IMR-90 (cell line): ENCODE data around the gene CACNA1D. TPM values are rescaled to one million over a fixed set of nuclear protein-coding genes. Genes with fewer than 3 reads are reported as not detected.

Experiments used
- ATAC-seq: fragments of 200-7000 bp; cut with Tn5 transposase; 2 replicates; pipeline ENCODE4 v1.9.1; 2020; ENCODE audit warnings: low read depth, mild to moderate bottlenecking, moderate library complexity
- BruUV-seq: library from RNA; stranded (reverse); fragments of 400-500 nt; replicated peaks from 2 replicates; lab custom pipeline; 2021; lab: Mats Ljungman, UMichigan
- CTCF ChIA-PET: fragments of 300-600 bp; formaldehyde crosslinking; extraction: SDS; loops from one replicate; lab custom pipeline; 2021; ENCODE audit warnings: antibody characterized with exemption; lab: Yijun Ruan, JAX
- POLR2A ChIA-PET: fragments of 300-600 bp; sonication (Branson Sonifier 250); formaldehyde crosslinking; loops from one replicate; lab custom pipeline; 2022; ENCODE audit warnings: antibody characterized with exemption; ENCODE audit not compliant: unreplicated experiment; lab: Charles Lee
- DNase-seq: peaks from one replicate; pipeline ENCODE4 v3.0.0; 2013
- H2AFZ ChIP-seq: replicated peaks from 2 replicates; pipeline ENCODE3; 2013; ENCODE audit warnings: low read length, mild to moderate bottlenecking; ENCODE audit not compliant: poor library complexity
- H2AK5ac ChIP-seq: 2 replicates; pipeline ENCODE4 v1.6.1; 2013; ENCODE audit warnings: low read depth, low read length, inconsistent platforms
- H2AK9ac ChIP-seq: replicated peaks from 2 replicates; pipeline ENCODE3; 2013; ENCODE audit warnings: mild to moderate bottlenecking, low read depth, low read length, moderate library complexity; ENCODE audit not compliant: poor library complexity
- H2BK120ac ChIP-seq: 2 replicates; pipeline ENCODE4 v1.6.1; 2013; ENCODE audit warnings: low read depth, low read length, inconsistent platforms
- H2BK15ac ChIP-seq: 3 replicates; pipeline ENCODE4 v1.6.1; 2013; ENCODE audit warnings: low read depth, low read length, inconsistent platforms
- H2BK20ac ChIP-seq: 2 replicates; pipeline ENCODE4 v1.6.1; 2013; ENCODE audit warnings: low read depth, mild to moderate bottlenecking, inconsistent platforms, low read length, moderate library complexity
- H2BK5ac ChIP-seq: 2 replicates; pipeline ENCODE4 v1.6.1; 2013; ENCODE audit warnings: mild to moderate bottlenecking, low read depth, low read length, inconsistent platforms; ENCODE audit not compliant: poor library complexity, severe bottlenecking
- H3K14ac ChIP-seq: replicated peaks from 2 replicates; pipeline ENCODE4 v1.6.1; 2013; ENCODE audit warnings: low read depth, low read length, inconsistent platforms
- H3K18ac ChIP-seq: 2 replicates; pipeline ENCODE4 v1.6.1; 2013; ENCODE audit warnings: low read depth, low read length, control low read depth
- H3K23ac ChIP-seq: 2 replicates; pipeline ENCODE4 v1.6.1; 2013; ENCODE audit warnings: low read depth, low read length, inconsistent platforms
- H3K27ac ChIP-seq: 2 replicates; pipeline ENCODE4 v1.5.1; 2013; ENCODE audit warnings: mild to moderate bottlenecking, control low read depth, low read length; ENCODE audit not compliant: insufficient read depth
- H3K27me3 ChIP-seq: 2 replicates; pipeline ENCODE4 v1.6.1; 2013; ENCODE audit warnings: low read length; ENCODE audit not compliant: control insufficient read depth, insufficient read depth
- H3K36me3 ChIP-seq: 2 replicates; pipeline ENCODE4 v1.6.1; 2013; ENCODE audit warnings: low read length, mixed read lengths; ENCODE audit not compliant: control insufficient read depth, insufficient read depth
- H3K4ac ChIP-seq: 2 replicates; pipeline ENCODE4 v1.6.1; 2013; ENCODE audit warnings: low read depth, low read length, inconsistent platforms
- H3K4me1 ChIP-seq: 2 replicates; pipeline ENCODE4 v1.6.1; 2013; ENCODE audit warnings: low read length, mixed read lengths; ENCODE audit not compliant: control insufficient read depth, insufficient read depth
- H3K4me2 ChIP-seq: 2 replicates; pipeline ENCODE4 v1.6.1; 2013; ENCODE audit warnings: low read depth, mild to moderate bottlenecking, control low read depth, low read length, moderate library complexity
- H3K4me3 ChIP-seq: 2 replicates; pipeline ENCODE4 v1.5.1; 2013; ENCODE audit warnings: low read depth, mild to moderate bottlenecking, control low read depth, low read length, moderate library complexity; ENCODE audit not compliant: insufficient read depth
- H3K56ac ChIP-seq: 2 replicates; pipeline ENCODE4 v1.6.1; 2013; ENCODE audit warnings: low read length, inconsistent platforms; ENCODE audit not compliant: insufficient read depth; ENCODE audit errors: extremely low read depth
- H3K79me1 ChIP-seq, 2 experiments: 2 replicates each; pipeline ENCODE4 v1.6.1; 2013; ENCODE audit warnings: low read length in 2 of 2, inconsistent platforms in 1 of 2, low read depth in 1 of 2
- H3K9ac ChIP-seq: 2 replicates; pipeline ENCODE4 v1.6.1; 2013; ENCODE audit warnings: low read depth, low read length, control low read depth
- H3K9me1 ChIP-seq: 2 replicates; pipeline ENCODE4 v1.6.1; 2013; ENCODE audit warnings: low read length, inconsistent platforms; ENCODE audit not compliant: insufficient read depth
- H3K9me3 ChIP-seq: 2 replicates; pipeline ENCODE4 v1.6.1; 2013; ENCODE audit warnings: low read length; ENCODE audit not compliant: control insufficient read depth, insufficient read depth
- H4K20me1 ChIP-seq: 2 replicates; pipeline ENCODE4 v1.6.1; 2013; ENCODE audit warnings: low read length, inconsistent platforms; ENCODE audit not compliant: insufficient read depth
- H4K5ac ChIP-seq: 2 replicates; pipeline ENCODE4 v1.6.1; 2013; ENCODE audit warnings: mild to moderate bottlenecking, low read depth, low read length, control low read depth
- H4K8ac ChIP-seq, 2 experiments: 2 replicates each; pipeline ENCODE4 v1.6.1; 2013; ENCODE audit warnings: low read depth in 2 of 2, low read length in 2 of 2, control low read depth in 1 of 2, inconsistent platforms in 1 of 2
- H4K91ac ChIP-seq: 2 replicates; pipeline ENCODE4 v1.6.1; 2013; ENCODE audit warnings: low read depth, low read length, inconsistent platforms; ENCODE audit not compliant: insufficient read depth
- CHD1 ChIP-seq: IDR thresholded peaks from 2 replicates; pipeline ENCODE4 v1.6.1; 2012; ENCODE audit warnings: low read depth, low read length, improper control_type of control experiment
- WGBS, 2 experiments: methylation state at CpG; one replicate each; pipeline versions ENCODE4 v1.1.5 to v1.1.7; 2013; ENCODE audit warnings: missing lambda C conversion rate in 2 of 2; ENCODE audit not compliant: insufficient read length in 1 of 2; ENCODE audit errors: extremely low coverage in 2 of 2; 5-methylcytosine and 5-hydroxymethylcytosine counted together
- dilution Hi-C: fragments of 300-500 bp; cut with HindIII; formaldehyde crosslinking; loops from one replicate; pipeline ENCODE4 v1.14.3; 2018; ENCODE audit warnings: low sequenced_read_pairs; ENCODE audit not compliant: unreplicated experiment
- in situ Hi-C: fragments of 300-500 bp; cut with MboI; formaldehyde crosslinking; loops from 3 replicates; pipeline ENCODE4 v1.14.3; 2019; ENCODE audit warnings: low sequenced_read_pairs, inconsistent platforms, mixed read lengths
- intact Hi-C: fragments of 100-400 bp; cut with micrococcal nuclease; formaldehyde crosslinking; loops from 2 replicates; pipeline ENCODE4 v1.10.0; 2022
- polyA plus RNA-seq, 3 experiments: library from polyadenylated mRNA; depleted of rRNA; stranded (reverse); fragments of >200 nt; gene quantifications; 2 replicates each; pipeline ENCODE4 v1.2.3, GENCODE V29; 2012; ENCODE audit warnings: low replicate concordance in 1 of 3
- total RNA-seq: library from RNA; depleted of rRNA; stranded (reverse); fragments of >200 nt; gene quantifications from 2 replicates; pipeline ENCODE4 v1.2.3, GENCODE V29; 2012

The CACNA1D gene
- total and polyA plus RNA-seq, 2 of the 4 experiments (the other 2 are of a cell fraction) = 0.07 TPM; not detected in 1

DNA sequence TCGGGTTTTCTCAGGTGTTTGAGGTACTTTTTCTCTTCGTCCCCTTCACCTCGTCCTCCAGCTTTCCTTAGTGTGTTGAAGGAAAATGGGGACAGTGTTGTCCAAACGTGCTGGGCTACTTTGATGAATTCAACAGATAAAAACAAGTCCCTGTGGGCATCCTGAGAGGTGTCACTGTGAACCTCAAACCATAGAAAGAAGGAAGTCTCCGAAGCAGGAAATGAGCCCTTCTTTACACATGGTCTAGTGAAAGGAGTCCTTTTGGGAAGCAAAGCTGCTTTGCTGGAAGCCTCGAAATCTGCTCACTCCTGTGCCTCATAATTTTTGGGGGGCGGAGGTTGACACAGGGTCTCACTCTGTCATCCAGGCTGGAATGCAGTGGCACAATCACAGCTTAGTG lies 362.6 kb downstream of the CACNA1D start:
- POLR2A ChIA-PET = no interaction called here
- in situ Hi-C loops = no loop called here
- CTCF ChIA-PET = no interaction called here
- Histone ChIP-seq H3K56ac (no peak overlapping the region), H3K9me3 (no peaks in the 10 kb centered on the region), H4K5ac (no peak overlapping the region), H3K9me1 (no peaks in the 10 kb centered on the region), H3K79me1 (no peaks in the 10 kb centered on the region), H2BK5ac (no peak overlapping the region), H3K27ac (no peak overlapping the region), H3K18ac (no peak overlapping the region), H3K4me2 (no peak overlapping the region), H3K9ac (no peak overlapping the region), H3K4me3 (no peak overlapping the region), H2BK15ac (no peak overlapping the region), H2BK120ac (no peak overlapping the region), H3K27me3 (peaks cover 2% of the 10 kb centered on the region; the same call in 1 of the 2 replicates), H4K91ac (no peak overlapping the region), H3K4ac (no peak overlapping the region), H3K36me3 (peaks cover 7% of the 10 kb centered on the region; the same call in 1 of the 2 replicates), H3K14ac (no peak overlapping the region), H3K4me1 (no peaks in the 10 kb centered on the region), H2AK5ac (no peak overlapping the region), H2AK9ac (no peak overlapping the region), H3K23ac (no peak overlapping the region), H2AFZ (no peak overlapping the region), H2BK20ac (no peak overlapping the region), H4K20me1 (no peaks in the 10 kb centered on the region), H4K8ac (no peak overlapping the region)
- WGBS, 2 experiments = no CpG with 5 or more reads among the region's 7 CpGs
- no peak for DNase-seq
- ATAC-seq = no peak
- intact Hi-C loops = no loop called here
- BruUV-seq = no TSS peak
- dilution Hi-C loops = no loop called here
- TF ChIP-seq CHD1 = no peak
